GM19468 (cell line): ENCODE measurements around the gene RNF207.

Experiments used
- ATAC-seq: cut with Tn5 transposase; IDR thresholded peaks from one replicate; pipeline ENCODE4 v1.9.1; 2021; ENCODE audit warnings: mild to moderate bottlenecking, moderate library complexity, moderate number of reproducible peaks; ENCODE audit not compliant: unreplicated experiment; ENCODE audit errors: extremely low read depth

The RNF207 gene

GRCh38 chr1:6205849-6206519, at the start of gene RNF207:
TSS of gene RNF207 (plus strand) at chr1:6206119. CDS start at chr1:6206536, 417 bp downstream.
- ATAC-seq: no peak

- no peak for ATAC-seq
Measured at GRCh38 chr1:6157132-6157527, 48.8 kb upstream of the RNF207 start.

GRCh38 chr1:6157528-6158174, 48.3 kb upstream of the RNF207 start:
- no peak for ATAC-seq

- ATAC-seq: no peak
Measured at GRCh38 chr1:6158181-6158580, 47.7 kb upstream of the RNF207 start.

GRCh38 chr1:6162341-6162740, 43.6 kb upstream of the RNF207 start:
- ATAC-seq: no peak

GRCh38 chr1:6162773-6163172, 43.1 kb upstream of the RNF207 start:
- ATAC-seq: no peak

GRCh38 chr1:6163191-6163972, 42.5 kb upstream of the RNF207 start:
- ATAC-seq: no peak

- ATAC-seq: no peak
Measured at GRCh38 chr1:6163973-6164617, 41.8 kb upstream of the RNF207 start.

- ATAC-seq: no peak
Measured at GRCh38 chr1:6165027-6165426, 40.9 kb upstream of the RNF207 start.

- no peak for ATAC-seq
Measured at GRCh38 chr1:6165441-6165985, 40.4 kb upstream of the RNF207 start.

GRCh38 chr1:6166221-6166620, 39.7 kb upstream of the RNF207 start:
- ATAC-seq: no peak

- ATAC-seq: no peak
Measured at GRCh38 chr1:6166655-6167390, 39.1 kb upstream of the RNF207 start.

- no peak for ATAC-seq
Measured at GRCh38 chr1:6167391-6168303, 38.3 kb upstream of the RNF207 start.

GRCh38 chr1:6168947-6169586, 36.9 kb upstream of the RNF207 start:
- no peak for ATAC-seq

- ATAC-seq: no peak
Measured at GRCh38 chr1:6170116-6170741, 35.7 kb upstream of the RNF207 start.

- ATAC-seq: no peak
Measured at GRCh38 chr1:6170742-6171201, 35.1 kb upstream of the RNF207 start.

- ATAC-seq: no peak
Measured at GRCh38 chr1:6171548-6172124, 34.3 kb upstream of the RNF207 start.
